ENCODE measurements around the gene HS3ST2.

The HS3ST2 gene

DNA sequence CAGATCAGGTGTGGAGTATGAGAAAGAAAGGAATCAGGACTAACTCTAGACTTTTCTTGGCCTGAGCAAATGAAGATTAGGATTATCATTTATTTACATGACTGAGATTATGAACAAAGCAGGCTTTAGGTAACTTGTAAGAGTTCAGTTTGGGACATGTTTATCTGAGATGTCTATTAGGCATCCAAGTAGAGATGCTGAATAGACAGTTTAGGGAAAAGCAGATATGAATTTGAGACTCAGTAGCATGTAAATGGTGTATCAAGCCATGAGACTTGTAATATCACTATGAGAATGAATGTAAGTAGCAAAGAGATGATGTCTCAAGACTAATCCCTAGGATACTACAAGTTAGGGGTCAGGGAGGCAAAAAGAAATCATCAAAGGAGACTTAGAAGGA is 8.6 kb upstream of the HS3ST2 start:
- in situ Hi-C loops (cut with MboI; ENCODE audit: low pct_unique_long_range_greater_than_20kb, low sequenced_read_pairs, unreplicated experiment): no loop called here
- TF ChIP-seq, protein P1, sequence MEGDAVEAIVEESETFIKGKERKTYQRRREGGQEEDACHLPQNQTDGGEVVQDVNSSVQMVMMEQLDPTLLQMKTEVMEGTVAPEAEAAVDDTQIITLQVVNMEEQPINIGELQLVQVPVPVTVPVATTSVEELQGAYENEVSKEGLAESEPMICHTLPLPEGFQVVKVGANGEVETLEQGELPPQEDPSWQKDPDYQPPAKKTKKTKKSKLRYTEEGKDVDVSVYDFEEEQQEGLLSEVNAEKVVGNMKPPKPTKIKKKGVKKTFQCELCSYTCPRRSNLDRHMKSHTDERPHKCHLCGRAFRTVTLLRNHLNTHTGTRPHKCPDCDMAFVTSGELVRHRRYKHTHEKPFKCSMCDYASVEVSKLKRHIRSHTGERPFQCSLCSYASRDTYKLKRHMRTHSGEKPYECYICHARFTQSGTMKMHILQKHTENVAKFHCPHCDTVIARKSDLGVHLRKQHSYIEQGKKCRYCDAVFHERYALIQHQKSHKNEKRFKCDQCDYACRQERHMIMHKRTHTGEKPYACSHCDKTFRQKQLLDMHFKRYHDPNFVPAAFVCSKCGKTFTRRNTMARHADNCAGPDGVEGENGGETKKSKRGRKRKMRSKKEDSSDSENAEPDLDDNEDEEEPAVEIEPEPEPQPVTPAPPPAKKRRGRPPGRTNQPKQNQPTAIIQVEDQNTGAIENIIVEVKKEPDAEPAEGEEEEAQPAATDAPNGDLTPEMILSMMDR (IDR thresholded peaks at IDR 0.05; ENCODE audit: extremely low read depth, insufficient read depth, missing control alignments): no peak
- no peak for DNase-seq (ENCODE audit: low spot score)

DNA sequence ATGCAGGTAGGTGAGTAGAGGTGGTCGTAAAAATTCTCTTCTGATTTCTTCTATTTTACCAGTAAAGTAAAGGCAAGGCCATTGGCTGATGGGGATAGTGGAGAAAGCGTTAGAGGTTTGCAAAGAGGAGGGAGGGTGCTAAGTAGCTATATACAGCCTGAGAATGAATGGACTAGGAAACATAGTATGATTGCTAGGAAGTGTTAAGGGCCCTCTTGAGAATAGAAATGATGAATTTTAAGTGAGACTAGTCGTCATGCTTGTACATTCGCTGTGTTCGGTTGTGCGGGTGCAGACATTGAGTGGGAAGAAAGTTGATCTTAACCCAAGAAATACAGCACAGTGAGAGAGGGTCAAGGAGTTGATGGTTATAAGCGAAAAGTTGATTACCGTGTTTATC is 7.2 kb upstream of the HS3ST2 start:
- DNase-seq (ENCODE audit: low spot score): no peak

DNA sequence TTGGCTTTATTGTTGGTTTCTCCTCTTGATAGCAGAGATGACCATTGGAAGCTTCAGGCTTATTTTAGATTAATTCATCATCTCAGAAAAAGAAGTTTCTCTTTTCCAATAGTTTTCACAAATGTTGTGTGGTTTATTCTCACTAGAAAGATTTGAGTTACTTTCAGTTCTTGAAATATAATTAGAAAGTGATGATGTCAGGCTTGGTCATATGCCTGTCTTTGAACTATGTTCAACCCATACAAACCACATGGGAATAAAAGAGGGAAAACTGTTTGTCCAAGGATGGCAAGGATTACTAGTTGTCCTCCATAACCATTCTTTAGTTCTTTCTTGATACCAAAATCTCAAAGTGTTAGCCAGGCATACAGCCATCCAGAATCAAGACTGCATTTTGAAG is 3.7 kb upstream of the HS3ST2 start:
- in situ Hi-C loops (cut with MboI; ENCODE audit: low pct_unique_long_range_greater_than_20kb, low sequenced_read_pairs, unreplicated experiment): no loop called here
- TF ChIP-seq, protein P1 (IDR thresholded peaks at IDR 0.05; ENCODE audit: extremely low read depth, insufficient read depth, missing control alignments): no peak
- no peak for DNase-seq (ENCODE audit: low spot score)

More for the DNA sequence above, 7.2 kb upstream of the HS3ST2 start:
- in situ Hi-C loops (cut with MboI; ENCODE audit: low pct_unique_long_range_greater_than_20kb, low sequenced_read_pairs, unreplicated experiment): no loop called here
- TF ChIP-seq, protein P1 (IDR thresholded peaks at IDR 0.05; ENCODE audit: extremely low read depth, insufficient read depth, missing control alignments): no peak

GRCh38 chr16:22813223-22813947 is 577 bp upstream of the HS3ST2 start:
- DNase-seq (ENCODE audit: low spot score): peak; percentile 54
- in situ Hi-C loops (cut with MboI; ENCODE audit: low pct_unique_long_range_greater_than_20kb, low sequenced_read_pairs, unreplicated experiment): no loop called here
- TF ChIP-seq, protein P1 (IDR thresholded peaks at IDR 0.05; ENCODE audit: extremely low read depth, insufficient read depth, missing control alignments): peak; percentile 35

DNA sequence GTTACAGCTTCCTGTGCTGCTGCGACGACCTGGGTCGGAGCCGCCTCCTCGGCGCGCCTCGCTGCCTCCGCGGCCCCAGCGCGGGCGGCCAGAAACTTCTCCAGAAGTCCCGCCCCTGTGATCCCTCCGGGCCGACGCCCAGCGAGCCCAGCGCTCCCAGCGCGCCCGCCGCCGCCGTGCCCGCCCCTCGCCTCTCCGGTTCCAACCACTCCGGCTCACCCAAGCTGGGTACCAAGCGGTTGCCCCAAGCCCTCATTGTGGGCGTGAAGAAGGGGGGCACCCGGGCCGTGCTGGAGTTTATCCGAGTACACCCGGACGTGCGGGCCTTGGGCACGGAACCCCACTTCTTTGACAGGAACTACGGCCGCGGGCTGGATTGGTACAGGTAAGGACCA is 746 bp downstream of the HS3ST2 start:
- DNase-seq (ENCODE audit: low spot score): no peak
- TF ChIP-seq, protein P1 (IDR thresholded peaks at IDR 0.05; ENCODE audit: extremely low read depth, insufficient read depth, missing control alignments): no peak
- in situ Hi-C loops (cut with MboI; ENCODE audit: low pct_unique_long_range_greater_than_20kb, low sequenced_read_pairs, unreplicated experiment): no loop called here

GRCh38 chr16:22815863-22816262 is 1.9 kb downstream of the HS3ST2 start:
- TF ChIP-seq, protein P1 (IDR thresholded peaks at IDR 0.05; ENCODE audit: extremely low read depth, insufficient read depth, missing control alignments): no peak
- in situ Hi-C loops (cut with MboI; ENCODE audit: low pct_unique_long_range_greater_than_20kb, low sequenced_read_pairs, unreplicated experiment): no loop called here
- no peak for DNase-seq (ENCODE audit: low spot score)
